Forelimb muscle (tissue), 1 donor: Measurements from ENCODE around the gene SACM1L. TPM values are rescaled to one million over a fixed set of nuclear protein-coding genes. Genes with fewer than 3 reads are reported as not detected.

Source experiments
- DNase-seq: peaks from one replicate; pipeline ENCODE4 v3.0.0-alpha.2; 2013; ENCODE audit warnings: low read depth
- polyA plus RNA-seq: library from polyadenylated mRNA; unstranded; fragments of 120-200 nt; gene quantifications from one replicate; pipeline ENCODE4 v1.2.1, GENCODE V29; 2013; ENCODE audit not compliant: insufficient read length

The SACM1L gene, protein sequence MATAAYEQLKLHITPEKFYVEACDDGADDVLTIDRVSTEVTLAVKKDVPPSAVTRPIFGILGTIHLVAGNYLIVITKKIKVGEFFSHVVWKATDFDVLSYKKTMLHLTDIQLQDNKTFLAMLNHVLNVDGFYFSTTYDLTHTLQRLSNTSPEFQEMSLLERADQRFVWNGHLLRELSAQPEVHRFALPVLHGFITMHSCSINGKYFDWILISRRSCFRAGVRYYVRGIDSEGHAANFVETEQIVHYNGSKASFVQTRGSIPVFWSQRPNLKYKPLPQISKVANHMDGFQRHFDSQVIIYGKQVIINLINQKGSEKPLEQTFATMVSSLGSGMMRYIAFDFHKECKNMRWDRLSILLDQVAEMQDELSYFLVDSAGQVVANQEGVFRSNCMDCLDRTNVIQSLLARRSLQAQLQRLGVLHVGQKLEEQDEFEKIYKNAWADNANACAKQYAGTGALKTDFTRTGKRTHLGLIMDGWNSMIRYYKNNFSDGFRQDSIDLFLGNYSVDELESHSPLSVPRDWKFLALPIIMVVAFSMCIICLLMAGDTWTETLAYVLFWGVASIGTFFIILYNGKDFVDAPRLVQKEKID
- 27.2 TPM for polyA plus RNA-seq

DNA sequence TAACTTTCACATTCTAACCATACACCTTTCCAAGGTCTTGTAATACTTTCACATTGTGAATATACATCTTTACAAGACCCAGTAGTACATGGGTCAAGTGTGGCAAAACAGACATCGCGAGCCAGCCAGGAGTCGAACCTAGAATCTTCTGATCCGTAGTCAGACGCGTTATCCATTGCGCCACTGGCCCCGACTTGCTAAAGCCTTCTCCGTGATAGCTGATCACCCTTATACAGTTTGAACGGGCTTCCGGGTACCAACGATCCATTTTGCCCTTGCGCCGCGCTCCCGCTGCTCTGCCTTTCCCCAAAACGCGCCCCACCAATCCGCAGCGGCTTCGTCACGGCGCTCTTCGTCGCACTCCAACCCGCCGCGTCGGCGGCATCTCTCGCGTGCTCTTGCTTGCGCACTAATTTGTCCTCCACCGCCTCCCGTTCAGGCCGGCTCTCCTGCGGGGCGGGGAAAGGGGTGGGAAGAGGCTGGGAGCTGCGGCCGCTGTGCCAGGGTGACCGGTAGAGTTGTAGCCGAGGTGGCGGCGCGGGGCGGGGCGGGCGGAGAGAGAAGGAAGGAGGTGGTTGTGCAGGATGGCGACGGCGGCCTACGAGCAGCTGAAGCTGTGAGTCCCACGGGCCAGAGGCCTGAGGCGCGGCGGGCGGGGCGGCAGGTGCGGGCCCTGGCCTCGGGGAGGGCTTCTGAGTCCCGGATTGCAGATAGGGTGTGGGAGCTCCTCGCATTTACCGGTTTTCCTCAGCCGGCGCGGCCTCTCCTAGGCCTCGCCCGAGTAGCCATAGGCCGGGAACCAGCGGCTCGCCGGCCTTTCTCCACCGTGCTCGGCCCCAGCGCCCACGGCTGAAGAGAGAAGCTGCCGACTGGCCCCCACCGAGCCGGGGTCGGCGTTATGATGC, at the start of gene SACM1L:
Gene SACM1L, plus strand, starts transcription at position 515 of the 905 bp plus-strand sequence. Its CDS starts 70 bp downstream, at position 585.
- DNase-seq, result peak; percentile 97

DNA sequence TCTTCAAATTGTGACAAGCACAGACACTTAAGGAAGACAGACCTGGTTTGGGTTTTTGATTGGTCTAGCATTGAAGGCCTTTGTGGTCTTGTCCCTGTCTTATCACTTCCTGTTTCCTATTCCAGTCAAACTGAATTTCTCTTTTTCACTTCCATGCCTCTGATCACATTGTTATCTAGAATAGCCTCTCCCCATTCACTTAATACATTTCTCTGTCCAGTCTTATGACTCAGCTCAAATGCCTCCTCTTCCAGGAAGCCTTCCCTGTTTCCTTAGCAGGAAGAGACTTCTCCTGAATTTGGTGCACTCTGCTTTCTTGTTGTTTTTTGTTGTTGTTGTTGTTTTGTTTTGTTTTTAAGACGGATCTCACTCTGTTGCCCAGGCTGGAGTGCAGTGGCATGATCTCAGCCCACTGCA, 49.1 kb upstream of the SACM1L start:
- DNase-seq, result no peak

DNA sequence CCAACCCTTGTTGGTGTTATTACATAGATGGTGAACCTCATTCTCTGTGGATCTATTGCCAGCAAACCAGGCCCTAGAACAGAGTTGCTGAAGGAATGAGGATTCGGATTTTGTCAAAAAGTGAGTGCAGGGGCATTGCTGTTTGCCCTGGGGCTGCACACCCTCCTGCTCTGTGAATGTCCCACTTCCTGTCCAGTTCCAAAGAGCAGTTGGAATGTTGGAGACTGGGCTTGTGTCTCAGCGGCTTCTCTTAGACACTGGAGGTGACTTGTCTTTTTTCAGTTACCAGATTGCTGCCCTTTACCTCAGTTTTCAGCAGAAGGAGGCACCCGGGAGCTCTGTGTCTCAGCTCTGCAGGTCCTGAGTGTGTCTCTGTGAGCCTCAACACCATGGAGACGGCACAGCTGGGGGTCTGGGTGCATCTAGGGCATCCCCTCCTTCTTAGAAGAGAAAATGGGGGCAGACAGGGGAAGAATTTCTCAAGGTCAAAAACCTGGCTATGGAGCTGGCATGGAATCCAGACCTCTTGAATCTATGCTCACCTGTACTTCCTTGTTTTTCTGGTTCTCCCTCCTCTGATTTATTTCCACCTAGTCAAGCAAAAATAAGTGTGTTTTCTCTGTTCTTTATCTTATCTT, 48.4 kb upstream of the SACM1L start:
- DNase-seq, result no peak

DNA sequence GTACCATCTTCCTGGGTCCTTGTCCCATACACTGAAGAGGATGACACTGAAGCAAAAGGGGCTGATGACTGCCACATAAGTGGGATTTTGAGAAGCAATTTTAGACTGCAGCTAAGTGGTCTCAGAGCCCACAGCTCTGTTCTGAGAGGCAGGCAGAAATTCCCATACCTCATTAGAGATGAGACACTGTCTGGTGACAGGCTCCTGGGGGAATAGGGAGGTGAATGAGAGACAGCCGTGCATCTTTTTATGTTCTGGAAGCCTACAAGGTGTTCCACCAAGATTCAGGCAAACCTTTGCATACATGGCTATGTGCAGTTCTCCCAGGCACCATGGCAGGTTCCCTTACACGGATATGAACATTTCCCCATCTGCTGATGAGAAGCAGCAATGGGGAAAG, 47.4 kb upstream of the SACM1L start:
- DNase-seq, result no peak

DNA sequence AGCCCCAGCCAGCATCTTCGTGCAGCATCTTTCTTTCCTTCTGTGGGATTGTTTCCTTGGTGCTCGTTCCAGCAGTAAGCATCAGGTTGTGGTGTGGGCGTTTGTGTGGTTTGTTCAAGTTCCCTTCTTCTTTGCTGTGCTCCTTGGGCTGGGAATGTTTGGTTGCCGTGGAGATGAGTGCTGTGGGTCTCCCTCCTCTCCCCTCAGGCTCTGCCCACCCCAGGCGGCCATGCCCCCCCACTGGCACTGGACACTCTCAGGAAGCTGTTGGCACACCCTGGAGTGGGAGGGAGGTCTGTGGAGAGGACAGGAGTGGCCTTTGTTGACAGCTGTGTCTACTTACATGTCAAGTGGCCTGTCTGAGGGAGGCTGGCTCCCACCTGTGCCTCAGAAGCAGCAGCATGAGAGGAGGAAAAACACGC, 46.5 kb upstream of the SACM1L start:
- no peak for DNase-seq

DNA sequence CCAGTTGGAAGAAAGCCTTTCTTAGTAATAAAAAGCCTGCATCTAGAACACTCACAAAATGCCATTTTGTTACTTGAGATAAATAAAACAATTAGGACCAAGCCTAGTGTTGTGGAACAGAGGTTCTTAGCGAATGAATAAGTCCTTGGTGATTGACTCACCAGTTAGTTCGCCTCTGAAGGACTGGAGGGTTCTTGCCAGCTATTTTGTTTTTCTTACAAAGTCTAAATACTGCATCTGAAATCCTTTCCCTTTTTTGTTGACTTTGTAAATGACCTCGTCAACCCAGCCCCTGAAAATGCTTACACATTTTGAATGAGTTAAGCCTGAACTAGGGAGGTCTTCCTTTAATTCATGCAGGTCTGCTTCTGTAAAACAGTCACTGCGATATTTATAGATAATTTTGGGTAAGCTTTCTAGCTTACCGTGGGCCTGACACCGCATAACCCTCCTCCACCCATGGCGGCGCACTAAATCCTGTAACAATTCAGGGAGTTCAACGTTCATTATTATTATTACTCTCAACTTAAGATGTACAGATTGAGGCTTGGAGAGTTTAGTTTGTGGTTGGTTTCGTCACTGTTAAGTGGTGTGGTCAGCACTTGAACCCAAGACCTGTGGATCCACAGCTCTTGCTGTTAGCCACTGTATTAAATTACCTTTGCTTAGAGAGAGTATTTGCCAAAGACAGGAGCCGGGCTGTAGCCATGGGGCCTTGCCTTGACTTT, 45.0 kb upstream of the SACM1L start:
- DNase-seq, result no peak

DNA sequence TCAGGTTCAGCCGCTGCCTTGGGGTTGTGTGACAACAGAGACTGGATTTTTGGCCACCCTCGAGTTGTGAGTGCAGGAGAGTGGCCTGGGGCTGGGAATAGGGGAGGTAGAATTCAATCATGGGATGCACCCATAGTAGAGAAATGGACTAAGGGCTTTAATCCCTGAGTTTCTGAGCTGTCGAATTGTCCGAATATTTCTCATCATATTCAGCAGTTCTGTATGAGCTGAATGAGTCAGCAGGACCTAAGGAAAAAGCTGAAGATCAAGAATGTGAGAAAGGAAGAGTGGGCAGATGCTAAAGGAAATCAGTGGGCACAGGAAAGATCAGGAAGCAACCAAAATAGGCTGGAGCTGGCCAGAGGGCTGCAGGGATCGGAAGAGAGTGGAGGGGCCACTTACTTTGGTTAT, 44.4 kb upstream of the SACM1L start:
- no peak for DNase-seq

DNA sequence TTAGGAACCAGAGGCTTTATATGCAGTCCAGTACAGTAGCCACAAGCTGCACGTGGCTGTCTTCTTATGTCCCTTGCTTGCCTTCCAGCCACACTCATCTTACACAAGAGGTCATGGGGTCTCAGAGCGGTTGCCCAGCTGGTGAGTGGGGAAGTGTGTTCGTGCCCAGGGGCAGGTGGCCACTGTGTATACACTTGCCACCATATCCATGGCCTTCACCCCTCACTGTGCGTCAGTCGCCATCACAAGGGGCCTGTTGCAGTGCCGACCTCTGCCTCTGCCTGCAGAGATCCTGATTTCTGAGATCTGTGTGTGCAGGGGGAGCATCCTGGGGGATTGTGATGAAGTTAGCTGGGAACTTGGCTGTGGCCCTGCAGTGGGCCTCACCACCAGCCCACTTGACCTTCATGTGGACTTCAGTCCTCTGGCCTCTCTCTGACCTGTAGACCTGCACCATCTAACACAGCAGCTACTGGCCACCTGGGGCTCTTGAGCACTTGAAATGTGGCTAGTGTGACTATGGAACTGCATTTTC, 43.1 kb upstream of the SACM1L start:
- no peak for DNase-seq

DNA sequence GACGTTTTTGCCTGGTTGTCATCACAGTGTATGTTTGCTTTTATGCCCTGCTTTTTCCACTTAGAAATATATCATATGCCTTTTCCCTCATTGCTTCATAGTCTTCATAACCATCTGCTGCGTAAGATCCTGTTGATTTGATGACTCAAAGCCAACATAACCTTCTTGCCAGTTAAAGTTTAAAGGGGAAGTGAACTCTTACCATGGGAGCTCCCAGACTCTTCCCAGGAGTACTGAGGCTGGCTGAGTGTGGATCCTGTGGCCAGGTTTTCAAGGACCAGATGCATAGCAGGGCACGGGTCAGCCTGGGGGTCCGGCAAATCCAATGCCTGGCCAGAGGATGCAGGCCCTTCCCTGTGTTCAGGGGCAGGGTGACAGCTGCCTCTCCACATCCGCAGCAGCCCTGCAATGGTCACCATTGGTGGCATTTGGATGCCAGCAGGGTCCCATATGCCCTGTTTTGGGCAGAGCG, 42.0 kb upstream of the SACM1L start:
- DNase-seq, result no peak

DNA sequence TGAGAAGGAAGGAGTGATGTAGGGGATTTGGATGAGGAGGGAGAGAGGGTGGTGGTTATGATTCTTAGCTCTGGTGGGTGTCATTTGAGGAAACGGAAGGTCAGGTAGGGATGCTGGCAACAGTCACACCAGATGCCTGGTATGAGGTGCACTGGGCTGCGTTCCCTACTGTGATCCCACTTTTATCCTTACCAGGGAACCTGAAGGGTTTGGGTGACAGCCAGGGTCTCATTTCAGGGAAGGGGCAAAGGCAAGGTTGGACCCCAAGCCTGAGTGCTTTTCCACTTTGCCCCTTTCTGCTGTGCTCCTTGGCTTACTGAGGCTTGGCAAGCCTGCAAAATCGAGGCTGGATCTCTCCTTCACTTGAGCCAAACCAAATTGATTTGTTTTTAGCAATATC, 36.0 kb upstream of the SACM1L start:
- DNase-seq, result no peak

DNA sequence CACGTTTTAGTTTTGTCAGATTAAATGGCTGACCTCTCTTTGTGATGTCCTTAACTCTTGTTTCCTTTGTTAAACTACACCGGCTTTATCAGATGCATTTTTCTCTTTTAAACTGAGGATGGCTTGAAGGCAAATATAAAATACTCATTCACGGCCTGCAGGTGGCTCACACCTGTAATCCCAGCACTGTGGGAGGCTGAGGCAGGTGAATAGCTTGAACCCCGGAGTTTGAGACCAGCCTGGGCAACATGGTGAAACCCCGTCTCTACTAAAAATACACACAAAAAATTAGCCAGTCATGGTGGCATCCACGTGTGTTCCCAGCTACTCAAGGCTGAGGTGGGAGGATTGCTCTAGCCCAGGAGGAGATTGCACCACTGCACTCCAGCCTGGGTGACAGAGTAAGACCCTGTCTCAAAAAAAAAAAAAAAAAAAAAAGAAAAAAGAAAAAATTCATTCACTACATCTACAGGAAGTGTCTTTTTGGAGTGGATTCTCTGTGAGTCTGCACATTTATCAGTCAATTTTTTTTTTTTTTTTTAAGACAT, 34.7 kb upstream of the SACM1L start:
- DNase-seq, result no peak

DNA sequence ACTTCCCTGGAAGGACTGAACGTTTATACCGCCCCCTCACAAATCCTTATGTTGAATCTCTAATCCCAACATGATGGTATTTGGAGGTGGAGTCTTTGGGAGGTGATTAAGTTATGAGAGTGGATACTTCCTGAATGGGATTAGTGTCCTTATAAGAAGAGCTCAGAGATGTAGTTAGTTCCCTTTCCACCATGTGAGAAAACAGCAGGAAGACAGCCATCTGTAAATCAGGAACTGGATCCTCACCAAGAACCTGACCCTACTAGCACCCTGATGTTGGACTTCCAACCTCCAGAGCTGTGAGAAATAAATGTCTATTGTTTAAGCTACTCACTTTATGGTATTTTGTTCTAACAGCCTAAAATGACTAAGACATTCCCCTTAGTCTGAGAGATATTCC, 33.3 kb upstream of the SACM1L start:
- no peak for DNase-seq

DNA sequence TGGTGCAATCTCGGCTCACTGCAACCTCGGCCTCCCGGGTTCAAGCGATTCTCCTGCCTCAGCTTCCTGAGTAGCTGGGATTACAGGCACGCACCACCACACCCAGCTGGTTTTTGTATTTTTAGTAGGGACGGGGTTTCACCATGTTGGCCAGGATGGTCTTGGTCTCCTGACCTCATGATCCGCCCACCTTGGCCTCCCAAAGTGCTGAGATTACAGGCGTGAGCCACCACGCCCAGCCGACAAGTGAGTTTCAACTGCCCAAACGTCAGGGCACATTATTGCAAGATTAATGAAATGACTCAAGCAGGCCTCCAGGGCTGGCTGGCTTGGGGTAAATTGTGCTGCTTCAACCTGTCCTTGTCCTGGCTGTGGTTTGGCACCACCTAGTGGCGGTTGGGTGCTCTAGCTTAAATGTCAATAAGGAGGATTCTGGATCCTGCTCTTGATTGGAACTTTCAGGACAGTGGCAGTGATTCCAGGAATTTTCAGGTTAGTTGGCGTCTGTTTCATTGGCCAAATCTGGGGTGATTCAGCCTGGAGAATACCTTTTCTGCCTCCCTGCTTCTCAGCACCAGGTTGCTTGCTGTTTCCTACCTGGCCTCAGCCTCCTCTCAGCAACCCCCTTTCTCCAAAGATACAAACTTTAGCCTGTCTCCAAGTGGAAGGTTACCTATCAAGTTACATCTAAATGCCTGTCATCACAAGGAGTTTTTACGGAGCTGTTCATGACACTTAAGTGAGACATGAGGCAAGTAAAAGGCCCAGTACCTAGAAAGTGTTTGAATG, 32.4 kb upstream of the SACM1L start:
- peak; percentile 71 for DNase-seq

DNA sequence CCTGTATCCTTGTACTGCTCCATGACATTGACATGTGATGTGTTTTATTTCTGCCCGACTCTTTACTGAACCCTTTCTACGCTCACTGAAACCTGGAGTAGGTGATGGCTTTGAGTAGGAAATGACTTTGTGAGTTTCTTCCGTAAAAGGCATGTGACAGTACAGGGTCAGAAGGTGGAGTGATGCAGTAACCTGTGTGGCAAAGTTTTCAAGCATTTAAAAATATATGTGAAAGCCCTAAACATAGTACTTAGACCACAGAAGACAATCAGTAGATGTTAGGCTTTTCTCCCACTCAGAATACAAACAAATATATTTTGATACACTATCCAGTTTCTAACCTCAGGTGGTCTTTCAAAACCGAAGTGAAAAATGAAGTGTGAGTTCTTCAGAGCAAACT, 31.3 kb upstream of the SACM1L start:
- DNase-seq, result no peak

DNA sequence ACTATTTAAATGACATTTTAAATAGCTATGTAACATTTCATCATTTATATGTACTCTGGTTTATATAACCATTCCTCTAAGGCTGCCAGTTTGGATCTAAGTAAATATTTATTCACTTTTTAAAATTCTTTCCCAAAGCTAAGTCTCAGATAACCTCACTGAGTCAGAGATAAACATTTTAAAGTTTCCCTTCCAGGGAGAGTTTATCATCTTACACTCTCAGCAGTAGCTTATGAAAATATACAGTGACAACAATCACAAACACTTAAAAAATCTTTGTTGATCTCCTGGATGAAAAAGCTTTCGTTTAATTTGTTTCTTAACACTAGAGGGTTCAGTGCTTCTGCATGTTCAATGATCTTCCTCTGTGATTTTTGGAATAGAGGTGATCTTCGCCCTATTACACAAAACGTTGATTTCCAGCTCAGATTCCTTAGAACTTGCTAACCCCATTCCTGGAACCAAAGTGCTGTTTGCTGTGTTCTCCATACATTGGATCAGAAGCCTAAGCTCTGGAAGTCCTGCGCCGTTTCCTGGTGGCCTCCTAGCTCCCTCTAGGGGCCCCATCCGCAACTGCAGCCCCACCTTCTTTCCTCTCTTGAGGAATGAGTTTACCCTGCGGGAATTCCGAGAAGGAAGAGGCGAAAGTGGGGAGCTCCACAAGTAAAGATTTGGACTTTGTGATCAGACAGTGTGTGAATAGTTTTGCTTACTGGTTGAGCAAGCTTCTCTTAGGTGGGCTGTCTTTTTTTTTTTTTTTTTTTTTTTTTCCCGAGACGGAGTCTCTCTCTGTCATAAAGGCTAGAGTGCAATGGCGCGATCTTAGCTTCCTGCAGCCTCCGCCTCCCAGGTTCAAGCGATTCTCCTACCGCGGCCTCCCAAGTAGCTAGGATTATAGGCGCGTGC, 29.3 kb upstream of the SACM1L start:
- DNase-seq, result no peak

DNA sequence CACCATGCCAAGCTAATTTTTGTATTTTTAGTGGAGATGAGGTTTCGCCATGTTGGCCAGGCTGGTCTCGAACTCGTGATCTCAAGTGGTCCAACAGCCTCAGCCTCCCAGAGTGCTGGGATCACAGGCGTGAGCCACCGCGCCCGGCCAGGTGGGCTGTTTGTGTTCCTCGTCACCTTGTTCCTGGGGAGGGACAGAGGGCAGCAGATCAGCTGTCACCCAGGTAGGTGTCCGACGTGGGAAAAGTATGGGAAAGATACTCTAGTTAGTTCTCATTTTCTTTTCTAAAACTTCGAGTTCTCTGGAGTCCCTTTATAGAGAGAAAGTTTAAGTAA, 28.7 kb upstream of the SACM1L start:
- DNase-seq, result no peak

DNA sequence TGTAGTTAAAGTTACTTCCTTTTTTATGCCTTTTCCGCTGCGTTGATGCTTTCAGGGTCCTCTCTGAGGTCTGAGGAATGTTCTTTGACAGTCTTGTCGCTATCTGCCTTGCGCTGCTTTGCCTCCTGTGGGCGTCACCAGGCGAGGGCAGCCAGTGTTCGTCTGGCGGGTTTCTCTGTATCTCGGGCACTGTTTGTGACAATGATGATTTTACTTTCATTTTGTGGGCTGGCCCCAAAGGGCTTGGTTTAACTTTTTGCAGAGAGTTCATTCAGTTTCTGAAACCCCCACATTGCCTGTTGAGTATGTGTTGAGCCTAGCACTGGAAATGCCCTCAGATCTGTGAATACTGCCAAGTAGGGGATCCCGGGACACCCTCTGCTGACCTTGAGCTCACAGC, 24.6 kb upstream of the SACM1L start:
- DNase-seq, result no peak

DNA sequence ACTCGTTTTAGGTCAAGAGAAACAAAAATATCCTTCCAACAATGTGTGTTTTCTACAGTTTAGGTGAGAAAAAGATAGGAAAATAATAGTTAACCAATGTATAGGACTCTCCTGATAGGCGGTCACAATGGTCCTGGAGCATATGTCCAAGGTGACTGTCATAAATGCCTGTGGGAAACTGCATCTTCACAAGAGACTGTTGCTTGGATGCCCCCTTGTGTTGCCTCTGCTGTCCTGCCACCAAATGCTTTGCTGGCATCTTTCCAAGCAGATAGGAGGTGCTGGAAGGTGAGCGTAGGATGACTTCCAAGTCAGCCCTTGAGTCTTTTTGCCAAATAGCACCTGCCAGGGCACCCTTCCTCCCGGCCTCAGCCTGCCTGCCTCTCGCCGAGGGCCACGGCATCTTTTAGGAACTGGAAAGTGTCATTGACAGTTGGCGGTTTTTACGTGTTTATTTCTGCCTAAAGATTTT, 24.1 kb upstream of the SACM1L start:
- no peak for DNase-seq
